ENCODE results near the gene TERT.
"Not testable (repeated sequence)": the region's sequence is repeated elsewhere in the genome, so short reads cannot be mapped to it uniquely, and the experiment has no call there.

The TERT gene

DNA sequence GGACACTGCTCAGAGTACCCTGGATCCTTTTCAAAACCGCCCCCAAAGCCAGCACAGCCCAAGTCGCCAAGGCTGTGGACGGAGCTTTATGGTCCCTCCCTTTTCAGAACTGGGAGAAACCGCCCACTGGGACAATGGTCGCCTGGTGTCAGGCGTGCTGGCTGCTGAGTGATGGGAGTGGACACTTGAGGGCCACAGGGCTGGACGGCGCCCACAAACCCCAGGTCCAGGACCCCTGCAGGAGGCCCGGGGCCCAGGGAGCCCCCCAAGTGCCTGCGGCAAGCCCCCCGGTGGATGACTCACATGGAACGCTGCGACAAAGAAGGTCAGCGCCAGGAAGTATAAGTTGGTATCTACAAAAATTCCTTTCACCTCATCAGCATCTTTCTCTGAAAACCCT is 39.1 kb upstream of the TERT start:
- TF ChIP-seq ZNF70 (CRISPR knock-in tag; IDR thresholded peaks at IDR 0.05) (no peak), OSR1 (CRISPR knock-in tag; IDR thresholded peaks at IDR 0.05) (no peak), RARB (CRISPR knock-in tag; IDR thresholded peaks at IDR 0.05) (no peak), BACH2 (CRISPR knock-in tag; IDR thresholded peaks at IDR 0.05; ENCODE audit: borderline replicate concordance) (no peak), ZC3H10 (CRISPR knock-in tag; IDR thresholded peaks at IDR 0.05) (no peak), ARNTL (CRISPR knock-in tag; IDR thresholded peaks at IDR 0.05; ENCODE audit: borderline replicate concordance, low read depth) (no peak), PPARA (CRISPR knock-in tag; IDR thresholded peaks at IDR 0.05; ENCODE audit: borderline replicate concordance) (no peak), ESRRG (CRISPR knock-in tag; IDR thresholded peaks at IDR 0.05) (no peak), ZFP3 (CRISPR knock-in tag; IDR thresholded peaks at IDR 0.05) (no peak), ZNF8 (CRISPR knock-in tag; IDR thresholded peaks at IDR 0.05) (no peak), TOX (CRISPR knock-in tag; IDR thresholded peaks at IDR 0.05; ENCODE audit: borderline replicate concordance) (no peak), SNAI2 (CRISPR knock-in tag; IDR thresholded peaks at IDR 0.05) (no peak), ZFP30 (CRISPR knock-in tag; IDR thresholded peaks at IDR 0.05) (no peak), ISL1 (CRISPR knock-in tag; IDR thresholded peaks at IDR 0.05) (no peak), GLIS3 (CRISPR knock-in tag; IDR thresholded peaks at IDR 0.05) (no peak), ZNF565 (CRISPR knock-in tag; conservative IDR thresholded peaks at IDR 0.05; ENCODE audit: low read depth) (no peak)
- TF ChIP-seq, protein P1, sequence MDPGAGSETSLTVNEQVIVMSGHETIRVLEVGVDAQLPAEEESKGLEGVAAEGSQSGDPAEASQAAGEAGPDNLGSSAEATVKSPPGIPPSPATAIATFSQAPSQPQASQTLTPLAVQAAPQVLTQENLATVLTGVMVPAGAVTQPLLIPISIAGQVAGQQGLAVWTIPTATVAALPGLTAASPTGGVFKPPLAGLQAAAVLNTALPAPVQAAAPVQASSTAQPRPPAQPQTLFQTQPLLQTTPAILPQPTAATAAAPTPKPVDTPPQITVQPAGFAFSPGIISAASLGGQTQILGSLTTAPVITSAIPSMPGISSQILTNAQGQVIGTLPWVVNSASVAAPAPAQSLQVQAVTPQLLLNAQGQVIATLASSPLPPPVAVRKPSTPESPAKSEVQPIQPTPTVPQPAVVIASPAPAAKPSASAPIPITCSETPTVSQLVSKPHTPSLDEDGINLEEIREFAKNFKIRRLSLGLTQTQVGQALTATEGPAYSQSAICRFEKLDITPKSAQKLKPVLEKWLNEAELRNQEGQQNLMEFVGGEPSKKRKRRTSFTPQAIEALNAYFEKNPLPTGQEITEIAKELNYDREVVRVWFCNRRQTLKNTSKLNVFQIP (CRISPR knock-in tag; IDR thresholded peaks at IDR 0.05; ENCODE audit: borderline replicate concordance, low read depth) = no peak
- TF ChIP-seq, protein P2, sequence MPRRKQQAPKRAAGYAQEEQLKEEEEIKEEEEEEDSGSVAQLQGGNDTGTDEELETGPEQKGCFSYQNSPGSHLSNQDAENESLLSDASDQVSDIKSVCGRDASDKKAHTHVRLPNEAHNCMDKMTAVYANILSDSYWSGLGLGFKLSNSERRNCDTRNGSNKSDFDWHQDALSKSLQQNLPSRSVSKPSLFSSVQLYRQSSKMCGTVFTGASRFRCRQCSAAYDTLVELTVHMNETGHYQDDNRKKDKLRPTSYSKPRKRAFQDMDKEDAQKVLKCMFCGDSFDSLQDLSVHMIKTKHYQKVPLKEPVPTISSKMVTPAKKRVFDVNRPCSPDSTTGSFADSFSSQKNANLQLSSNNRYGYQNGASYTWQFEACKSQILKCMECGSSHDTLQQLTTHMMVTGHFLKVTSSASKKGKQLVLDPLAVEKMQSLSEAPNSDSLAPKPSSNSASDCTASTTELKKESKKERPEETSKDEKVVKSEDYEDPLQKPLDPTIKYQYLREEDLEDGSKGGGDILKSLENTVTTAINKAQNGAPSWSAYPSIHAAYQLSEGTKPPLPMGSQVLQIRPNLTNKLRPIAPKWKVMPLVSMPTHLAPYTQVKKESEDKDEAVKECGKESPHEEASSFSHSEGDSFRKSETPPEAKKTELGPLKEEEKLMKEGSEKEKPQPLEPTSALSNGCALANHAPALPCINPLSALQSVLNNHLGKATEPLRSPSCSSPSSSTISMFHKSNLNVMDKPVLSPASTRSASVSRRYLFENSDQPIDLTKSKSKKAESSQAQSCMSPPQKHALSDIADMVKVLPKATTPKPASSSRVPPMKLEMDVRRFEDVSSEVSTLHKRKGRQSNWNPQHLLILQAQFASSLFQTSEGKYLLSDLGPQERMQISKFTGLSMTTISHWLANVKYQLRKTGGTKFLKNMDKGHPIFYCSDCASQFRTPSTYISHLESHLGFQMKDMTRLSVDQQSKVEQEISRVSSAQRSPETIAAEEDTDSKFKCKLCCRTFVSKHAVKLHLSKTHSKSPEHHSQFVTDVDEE (CRISPR knock-in tag; IDR thresholded peaks at IDR 0.05) = no peak
- TF ChIP-seq, protein P3, sequence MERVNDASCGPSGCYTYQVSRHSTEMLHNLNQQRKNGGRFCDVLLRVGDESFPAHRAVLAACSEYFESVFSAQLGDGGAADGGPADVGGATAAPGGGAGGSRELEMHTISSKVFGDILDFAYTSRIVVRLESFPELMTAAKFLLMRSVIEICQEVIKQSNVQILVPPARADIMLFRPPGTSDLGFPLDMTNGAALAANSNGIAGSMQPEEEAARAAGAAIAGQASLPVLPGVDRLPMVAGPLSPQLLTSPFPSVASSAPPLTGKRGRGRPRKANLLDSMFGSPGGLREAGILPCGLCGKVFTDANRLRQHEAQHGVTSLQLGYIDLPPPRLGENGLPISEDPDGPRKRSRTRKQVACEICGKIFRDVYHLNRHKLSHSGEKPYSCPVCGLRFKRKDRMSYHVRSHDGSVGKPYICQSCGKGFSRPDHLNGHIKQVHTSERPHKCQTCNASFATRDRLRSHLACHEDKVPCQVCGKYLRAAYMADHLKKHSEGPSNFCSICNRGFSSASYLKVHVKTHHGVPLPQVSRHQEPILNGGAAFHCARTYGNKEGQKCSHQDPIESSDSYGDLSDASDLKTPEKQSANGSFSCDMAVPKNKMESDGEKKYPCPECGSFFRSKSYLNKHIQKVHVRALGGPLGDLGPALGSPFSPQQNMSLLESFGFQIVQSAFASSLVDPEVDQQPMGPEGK (CRISPR knock-in tag; IDR thresholded peaks at IDR 0.05; ENCODE audit: borderline replicate concordance) = no peak
- TF ChIP-seq, protein P4, sequence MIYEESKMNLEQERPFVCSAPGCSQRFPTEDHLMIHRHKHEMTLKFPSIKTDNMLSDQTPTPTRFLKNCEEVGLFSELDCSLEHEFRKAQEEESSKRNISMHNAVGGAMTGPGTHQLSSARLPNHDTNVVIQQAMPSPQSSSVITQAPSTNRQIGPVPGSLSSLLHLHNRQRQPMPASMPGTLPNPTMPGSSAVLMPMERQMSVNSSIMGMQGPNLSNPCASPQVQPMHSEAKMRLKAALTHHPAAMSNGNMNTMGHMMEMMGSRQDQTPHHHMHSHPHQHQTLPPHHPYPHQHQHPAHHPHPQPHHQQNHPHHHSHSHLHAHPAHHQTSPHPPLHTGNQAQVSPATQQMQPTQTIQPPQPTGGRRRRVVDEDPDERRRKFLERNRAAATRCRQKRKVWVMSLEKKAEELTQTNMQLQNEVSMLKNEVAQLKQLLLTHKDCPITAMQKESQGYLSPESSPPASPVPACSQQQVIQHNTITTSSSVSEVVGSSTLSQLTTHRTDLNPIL (CRISPR knock-in tag; IDR thresholded peaks at IDR 0.05; ENCODE audit: low read depth) = no peak
- ATAC-seq = no peak

DNA sequence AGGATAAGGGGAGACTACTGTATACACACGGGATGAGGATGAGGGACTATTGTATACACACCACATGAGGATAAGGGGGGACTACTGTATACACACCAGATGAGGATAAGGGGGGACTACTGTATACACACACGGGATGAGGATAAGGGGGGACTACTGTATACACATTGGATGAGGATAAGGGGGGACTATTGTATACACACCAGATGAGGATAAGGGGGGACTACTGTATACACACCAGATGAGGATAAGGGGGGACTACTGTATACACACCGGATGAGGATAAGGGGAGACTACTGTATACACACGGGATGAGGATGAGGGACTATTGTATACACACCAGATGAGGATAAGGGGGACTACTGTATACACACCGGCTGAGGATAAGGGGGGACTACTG is 38.4 kb upstream of the TERT start:
- ATAC-seq = not testable (repeated sequence)

DNA sequence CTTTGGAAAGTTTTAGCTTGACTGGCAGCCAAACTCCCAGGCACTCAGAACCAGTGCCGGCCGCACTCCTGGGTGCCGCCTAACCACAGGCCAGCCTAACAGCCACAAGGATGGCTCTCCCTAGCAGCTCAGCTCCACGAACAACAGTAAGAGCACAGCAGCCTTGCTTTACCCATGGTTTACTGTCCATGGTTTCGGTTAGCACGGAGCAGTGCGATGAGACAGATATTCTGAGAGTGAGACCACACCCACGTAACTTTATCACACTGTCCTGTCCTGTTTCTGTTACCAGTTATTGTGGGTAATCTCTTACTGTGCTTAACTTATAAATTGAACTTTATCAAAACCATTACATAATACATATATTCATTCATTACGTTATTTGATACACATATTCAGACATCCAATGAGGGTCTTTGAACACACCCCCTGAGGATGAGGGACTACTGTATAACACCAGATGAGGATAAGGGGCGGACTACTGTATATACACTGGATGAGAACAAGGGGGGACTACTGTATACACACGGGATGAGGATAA is 37.7 kb upstream of the TERT start:
- TF ChIP-seq BACH2 (CRISPR knock-in tag; IDR thresholded peaks at IDR 0.05; ENCODE audit: borderline replicate concordance) = no peak
- TF ChIP-seq, protein P1 (CRISPR knock-in tag; IDR thresholded peaks at IDR 0.05; ENCODE audit: borderline replicate concordance, low read depth) = no peak
- peak; percentile 40 for ATAC-seq

Measured in SK-N-SH treated with all-trans-retinoic acid at 6 μM for 48 hours (cell line).